ENCODE measurements around the gene VSIR. TPM values are rescaled to one million over a fixed set of nuclear protein-coding genes. Genes with fewer than 3 reads are reported as not detected.
A peak's percentile ranks its signal among the peaks of the same experiment; 100 is the strongest.

Gene VSIR
- total and polyA plus RNA-seq, 9 of the 15 experiments (the other 6 are each of a cell fraction or from before 2014, with no cell fraction given): 0.14 to 20.5 (median 9.3) TPM

DNA sequence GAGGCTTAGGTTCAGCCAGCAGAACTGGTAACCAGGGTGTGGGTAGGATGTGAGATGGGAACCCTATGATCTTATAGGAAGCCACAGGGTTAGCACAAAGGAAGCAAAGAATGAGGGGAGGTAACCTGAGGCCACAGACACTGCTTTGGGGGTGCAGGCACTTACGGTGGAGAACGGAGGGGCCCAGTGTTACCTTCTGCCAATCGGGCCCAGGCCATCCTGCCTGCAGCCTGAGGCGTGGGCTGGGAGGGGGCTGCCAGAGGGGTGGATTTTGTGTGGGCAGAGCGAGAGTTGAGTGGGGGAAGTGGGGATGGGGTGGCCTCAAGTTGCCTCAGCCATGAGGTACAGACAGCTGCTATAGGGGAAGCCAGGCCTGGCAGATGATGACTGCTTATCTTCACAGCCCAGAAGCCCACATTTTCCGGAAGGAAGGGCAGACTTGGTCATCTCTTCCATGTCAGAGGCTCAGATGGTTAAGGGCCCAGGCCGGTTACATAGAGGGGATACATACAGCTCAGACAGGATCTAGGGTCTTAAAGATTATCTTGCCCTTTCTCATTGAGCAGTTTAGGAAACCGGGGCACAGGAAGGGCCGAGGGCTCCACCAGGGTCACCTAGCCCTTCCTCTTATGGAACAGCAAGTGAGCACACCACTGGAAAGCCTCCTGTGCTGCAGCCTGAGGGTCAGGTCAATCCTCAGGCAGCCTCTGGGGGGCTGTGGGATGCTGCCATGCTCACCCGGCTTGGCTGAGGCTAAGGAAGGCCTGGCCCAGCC, 24.4 kb upstream of the VSIR start (continued):
- TF ChIP-seq, protein P1, sequence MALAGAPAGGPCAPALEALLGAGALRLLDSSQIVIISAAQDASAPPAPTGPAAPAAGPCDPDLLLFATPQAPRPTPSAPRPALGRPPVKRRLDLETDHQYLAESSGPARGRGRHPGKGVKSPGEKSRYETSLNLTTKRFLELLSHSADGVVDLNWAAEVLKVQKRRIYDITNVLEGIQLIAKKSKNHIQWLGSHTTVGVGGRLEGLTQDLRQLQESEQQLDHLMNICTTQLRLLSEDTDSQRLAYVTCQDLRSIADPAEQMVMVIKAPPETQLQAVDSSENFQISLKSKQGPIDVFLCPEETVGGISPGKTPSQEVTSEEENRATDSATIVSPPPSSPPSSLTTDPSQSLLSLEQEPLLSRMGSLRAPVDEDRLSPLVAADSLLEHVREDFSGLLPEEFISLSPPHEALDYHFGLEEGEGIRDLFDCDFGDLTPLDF (CRISPR knock-in tag; IDR thresholded peaks at IDR 0.05): no peak
- TF ChIP-seq KAT8 (IDR thresholded peaks at IDR 0.05; ENCODE audit: low read depth): no peak
- TF ChIP-seq HNRNPK (IDR thresholded peaks at IDR 0.05; ENCODE audit: low read depth, low read length, poor library complexity, severe bottlenecking): no peak
- no peak for TF ChIP-seq ZNF764 (CRISPR knock-in tag; IDR thresholded peaks at IDR 0.05; ENCODE audit: low read depth)
- TF ChIP-seq ZBTB17 (CRISPR knock-in tag; IDR thresholded peaks at IDR 0.05): peak; percentile 68
- no peak for TF ChIP-seq TCF7L2 (IDR thresholded peaks at IDR 0.05; ENCODE audit: low read depth, low read length)
- TF ChIP-seq NR1H2 (CRISPR knock-in tag; IDR thresholded peaks at IDR 0.05): no peak
- no peak for TF ChIP-seq ZNF124 (CRISPR knock-in tag; IDR thresholded peaks at IDR 0.05)
- TF ChIP-seq BACH1 (tag; IDR thresholded peaks at IDR 0.05): 0 out of 2 replicates have a peak, but pooled peaks have one; percentile 60
- TF ChIP-seq GABPA (tag; conservative IDR thresholded peaks at IDR 0.05; ENCODE audit: low read depth): peak; percentile 72
- 0 out of 2 replicates have a peak, but pooled peaks have one; percentile 25 for TF ChIP-seq MXI1 (IDR thresholded peaks at IDR 0.05; ENCODE audit: low read depth, low read length)
- TF ChIP-seq, protein P2, sequence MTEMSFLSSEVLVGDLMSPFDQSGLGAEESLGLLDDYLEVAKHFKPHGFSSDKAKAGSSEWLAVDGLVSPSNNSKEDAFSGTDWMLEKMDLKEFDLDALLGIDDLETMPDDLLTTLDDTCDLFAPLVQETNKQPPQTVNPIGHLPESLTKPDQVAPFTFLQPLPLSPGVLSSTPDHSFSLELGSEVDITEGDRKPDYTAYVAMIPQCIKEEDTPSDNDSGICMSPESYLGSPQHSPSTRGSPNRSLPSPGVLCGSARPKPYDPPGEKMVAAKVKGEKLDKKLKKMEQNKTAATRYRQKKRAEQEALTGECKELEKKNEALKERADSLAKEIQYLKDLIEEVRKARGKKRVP (CRISPR knock-in tag; IDR thresholded peaks at IDR 0.05): peak; percentile 80
- peak; percentile 65 for TF ChIP-seq MYC (IDR thresholded peaks at IDR 0.05; ENCODE audit: low read depth, low read length)
- TF ChIP-seq MYC (CRISPR knock-in tag; IDR thresholded peaks at IDR 0.05; ENCODE audit: borderline replicate concordance, low read depth): no peak
- no peak for TF ChIP-seq ZFX (CRISPR knock-in tag; IDR thresholded peaks at IDR 0.05)
- no peak for TF ChIP-seq ESRRB (CRISPR knock-in tag; IDR thresholded peaks at IDR 0.05; ENCODE audit: borderline replicate concordance)
- no peak for TF ChIP-seq KDM5B (IDR thresholded peaks at IDR 0.05; ENCODE audit: insufficient replicate concordance, low read depth, low read length)
- TF ChIP-seq, protein P3, sequence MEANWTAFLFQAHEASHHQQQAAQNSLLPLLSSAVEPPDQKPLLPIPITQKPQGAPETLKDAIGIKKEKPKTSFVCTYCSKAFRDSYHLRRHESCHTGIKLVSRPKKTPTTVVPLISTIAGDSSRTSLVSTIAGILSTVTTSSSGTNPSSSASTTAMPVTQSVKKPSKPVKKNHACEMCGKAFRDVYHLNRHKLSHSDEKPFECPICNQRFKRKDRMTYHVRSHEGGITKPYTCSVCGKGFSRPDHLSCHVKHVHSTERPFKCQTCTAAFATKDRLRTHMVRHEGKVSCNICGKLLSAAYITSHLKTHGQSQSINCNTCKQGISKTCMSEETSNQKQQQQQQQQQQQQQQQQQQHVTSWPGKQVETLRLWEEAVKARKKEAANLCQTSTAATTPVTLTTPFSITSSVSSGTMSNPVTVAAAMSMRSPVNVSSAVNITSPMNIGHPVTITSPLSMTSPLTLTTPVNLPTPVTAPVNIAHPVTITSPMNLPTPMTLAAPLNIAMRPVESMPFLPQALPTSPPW (CRISPR knock-in tag; IDR thresholded peaks at IDR 0.05): peak; percentile 69
- peak; percentile 21 for TF ChIP-seq DACH1 (IDR thresholded peaks at IDR 0.05; ENCODE audit: partially characterized antibody)
- TF ChIP-seq RFX1 (IDR thresholded peaks at IDR 0.05): no peak
- TF ChIP-seq ARID2 (IDR thresholded peaks at IDR 0.05): no peak
- TF ChIP-seq NBN (IDR thresholded peaks at IDR 0.05; ENCODE audit: low read depth): peak; percentile 58; the same call in 1 of the 2 replicates
- TF ChIP-seq ZNF232 (CRISPR knock-in tag; IDR thresholded peaks at IDR 0.05): no peak
- TF ChIP-seq NFYB (IDR thresholded peaks at IDR 0.05; ENCODE audit: extremely low read depth, insufficient read length): no peak
- TF ChIP-seq NELFE (IDR thresholded peaks at IDR 0.05; ENCODE audit: insufficient read depth, insufficient read length): no peak
- TF ChIP-seq DPF2 (IDR thresholded peaks at IDR 0.05): peak; percentile 92
